HFFc6 (cell line): ENCODE data around the gene ITPR3. TPM values are rescaled to one million over a fixed set of nuclear protein-coding genes. Genes with fewer than 3 reads are reported as not detected.

Source experiments
- DNase-seq: peaks from one replicate; pipeline ENCODE4 v3.0.0-alpha.2; 2018
- H3K27ac Mint-ChIP-seq: 2 replicates; pipeline ENCODE4 v1.8.0; 2020; ENCODE audit warnings: mild to moderate bottlenecking, mixed read lengths
- H3K27me3 Mint-ChIP-seq: 2 replicates; pipeline ENCODE4 v1.8.0; 2021; ENCODE audit warnings: mild to moderate bottlenecking, moderate library complexity, mixed read lengths; ENCODE audit not compliant: insufficient read depth
- H3K36me3 Mint-ChIP-seq: 2 replicates; pipeline ENCODE4 v1.8.0; 2021; ENCODE audit warnings: low read depth, mixed read lengths
- H3K4me1 Mint-ChIP-seq: 2 replicates; pipeline ENCODE4 v1.8.0; 2020; ENCODE audit warnings: low read depth, mixed read lengths
- H3K4me3 Mint-ChIP-seq: 2 replicates; pipeline ENCODE4 v1.8.0; 2020; ENCODE audit warnings: mild to moderate bottlenecking, moderate library complexity, mixed read lengths
- H3K9me3 Mint-ChIP-seq: 2 replicates; pipeline ENCODE4 v1.8.0; 2020; ENCODE audit warnings: mild to moderate bottlenecking, mixed read lengths
- total RNA-seq, 6 experiments: library from RNA; stranded (reverse); fragmentation: NEBNext Ultra II Directional; extraction: Animal tissue kit (Norgen Biotek cat#: 25700); gene quantifications; 2 replicates in 1 of 6; 3 replicates in 5 of 6; pipeline ENCODE4 v1.2.3, GENCODE V29; 2021
- TF ChIP-seq, protein P1 (sequence below): fragments of 200-600 bp; sonication (generic); IDR thresholded peaks from 2 replicates; pipeline ENCODE4 v1.5.0; 2021; ENCODE audit warnings: antibody characterized with exemption, mild to moderate bottlenecking

Gene ITPR3
- total RNA-seq, 6 experiments from 2014 or later: 20.2 to 30.3 (median 26.9) TPM

DNA sequence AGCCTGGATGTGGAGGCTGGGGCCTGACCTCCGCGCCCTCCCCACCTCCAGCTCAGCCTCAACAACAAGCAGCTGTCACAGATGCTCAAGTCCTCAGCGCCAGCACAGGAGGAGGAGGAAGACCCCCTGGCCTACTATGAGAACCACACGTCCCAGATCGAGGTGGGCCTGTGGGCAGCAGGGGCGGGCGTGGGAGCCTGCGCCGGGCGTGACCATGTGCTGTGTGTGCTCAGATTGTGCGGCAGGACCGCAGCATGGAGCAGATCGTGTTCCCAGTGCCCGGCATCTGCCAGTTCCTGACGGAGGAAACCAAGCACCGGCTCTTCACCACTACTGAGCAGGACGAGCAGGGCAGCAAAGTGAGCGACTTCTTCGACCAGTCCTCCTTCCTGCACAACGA lies 66.9 kb downstream of the ITPR3 start:
- peaks cover 2% of the 10 kb centered on the region for H3K27me3 Mint-ChIP-seq
- H3K9me3 Mint-ChIP-seq: no peaks in the 10 kb centered on the region
- no peak for DNase-seq
- TF ChIP-seq, protein P1, sequence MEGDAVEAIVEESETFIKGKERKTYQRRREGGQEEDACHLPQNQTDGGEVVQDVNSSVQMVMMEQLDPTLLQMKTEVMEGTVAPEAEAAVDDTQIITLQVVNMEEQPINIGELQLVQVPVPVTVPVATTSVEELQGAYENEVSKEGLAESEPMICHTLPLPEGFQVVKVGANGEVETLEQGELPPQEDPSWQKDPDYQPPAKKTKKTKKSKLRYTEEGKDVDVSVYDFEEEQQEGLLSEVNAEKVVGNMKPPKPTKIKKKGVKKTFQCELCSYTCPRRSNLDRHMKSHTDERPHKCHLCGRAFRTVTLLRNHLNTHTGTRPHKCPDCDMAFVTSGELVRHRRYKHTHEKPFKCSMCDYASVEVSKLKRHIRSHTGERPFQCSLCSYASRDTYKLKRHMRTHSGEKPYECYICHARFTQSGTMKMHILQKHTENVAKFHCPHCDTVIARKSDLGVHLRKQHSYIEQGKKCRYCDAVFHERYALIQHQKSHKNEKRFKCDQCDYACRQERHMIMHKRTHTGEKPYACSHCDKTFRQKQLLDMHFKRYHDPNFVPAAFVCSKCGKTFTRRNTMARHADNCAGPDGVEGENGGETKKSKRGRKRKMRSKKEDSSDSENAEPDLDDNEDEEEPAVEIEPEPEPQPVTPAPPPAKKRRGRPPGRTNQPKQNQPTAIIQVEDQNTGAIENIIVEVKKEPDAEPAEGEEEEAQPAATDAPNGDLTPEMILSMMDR: no peak
- peaks cover 32% of the 10 kb centered on the region for H3K4me1 Mint-ChIP-seq
- H3K27ac Mint-ChIP-seq: no peak overlapping the region
- H3K36me3 Mint-ChIP-seq: peaks cover 29% of the 10 kb centered on the region
- no peak overlapping the region for H3K4me3 Mint-ChIP-seq

DNA sequence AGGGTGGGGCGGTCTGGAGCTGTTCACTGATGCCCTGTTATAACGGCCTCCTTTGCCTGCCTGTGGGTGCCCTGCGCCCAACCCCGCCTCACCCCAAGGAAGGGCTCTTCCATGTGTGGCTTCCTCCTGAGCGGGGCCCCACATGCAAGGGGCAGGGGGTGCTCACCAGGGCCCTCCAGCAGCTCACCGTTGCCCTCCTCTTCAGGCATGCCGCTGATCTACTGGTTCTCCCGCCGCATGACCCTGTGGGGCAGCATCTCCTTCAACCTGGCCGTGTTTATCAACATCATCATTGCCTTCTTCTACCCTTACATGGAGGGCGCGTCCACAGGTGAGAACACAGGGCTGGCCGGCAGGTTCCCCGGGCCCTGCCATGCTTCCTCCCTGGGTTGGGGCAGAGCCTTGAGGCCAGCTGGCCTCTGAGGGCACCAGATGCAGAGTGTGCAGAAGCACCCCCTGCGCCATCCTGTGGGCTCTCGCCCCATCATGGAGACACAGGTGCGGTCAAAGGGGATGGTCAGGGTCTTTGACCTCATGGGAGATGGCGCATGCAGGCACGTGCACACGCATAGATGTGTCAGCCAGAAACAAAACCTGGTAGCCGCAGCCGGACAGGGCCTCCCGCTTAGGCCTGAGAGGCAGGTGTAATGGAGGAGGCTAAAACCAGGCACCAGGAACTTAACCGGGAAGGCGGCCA lies 67.5 kb downstream of the ITPR3 start:
- no peaks in the 10 kb centered on the region for H3K9me3 Mint-ChIP-seq
- H3K4me1 Mint-ChIP-seq: peaks cover 38% of the 10 kb centered on the region
- no peak for DNase-seq
- peaks cover 29% of the 10 kb centered on the region for H3K36me3 Mint-ChIP-seq
- peaks cover 2% of the 10 kb centered on the region for H3K27me3 Mint-ChIP-seq
- H3K4me3 Mint-ChIP-seq: no peak overlapping the region
- TF ChIP-seq, protein P1: no peak
- no peak overlapping the region for H3K27ac Mint-ChIP-seq

DNA sequence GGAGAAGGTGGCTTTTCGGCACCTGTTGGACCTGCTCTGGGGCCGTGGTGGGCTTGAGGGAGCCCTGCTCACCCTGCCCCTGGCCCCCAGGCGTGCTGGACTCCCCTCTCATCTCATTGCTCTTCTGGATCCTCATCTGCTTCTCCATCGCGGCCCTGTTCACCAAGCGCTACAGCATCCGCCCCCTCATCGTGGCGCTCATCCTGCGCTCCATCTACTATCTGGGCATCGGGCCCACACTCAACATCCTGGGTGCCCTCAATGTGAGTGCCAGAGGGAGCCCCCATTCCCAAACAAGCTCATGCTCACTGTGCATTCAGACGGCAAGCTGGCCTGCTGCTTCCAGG lies 68.0 kb downstream of the ITPR3 start:
- DNase-seq: no peak
- Mint-ChIP-seq H3K27ac (no peak overlapping the region), H3K36me3 (peaks cover 29% of the 10 kb centered on the region), H3K4me3 (no peak overlapping the region), H3K4me1 (peaks cover 43% of the 10 kb centered on the region), H3K27me3 (peaks cover 2% of the 10 kb centered on the region), H3K9me3 (no peaks in the 10 kb centered on the region)
- TF ChIP-seq, protein P1: no peak

DNA sequence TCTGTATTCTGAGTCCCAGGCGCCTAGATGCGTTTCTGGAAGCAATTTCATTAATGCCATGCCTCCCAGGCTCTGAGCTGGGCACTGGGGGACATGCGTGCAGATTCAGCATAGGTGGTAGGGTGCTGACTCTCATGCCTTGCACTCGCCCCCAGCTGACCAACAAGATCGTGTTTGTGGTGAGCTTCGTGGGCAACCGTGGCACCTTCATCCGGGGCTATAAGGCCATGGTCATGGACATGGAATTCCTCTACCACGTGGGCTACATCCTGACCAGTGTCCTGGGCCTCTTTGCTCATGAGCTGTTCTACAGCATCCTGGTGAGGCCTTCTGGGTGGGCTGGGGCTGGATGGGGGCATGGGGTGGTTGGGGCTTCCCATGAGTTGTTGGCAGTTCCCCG lies 68.8 kb downstream of the ITPR3 start:
- DNase-seq: peak; percentile 11
- peak overlapping the region; percentile 23; the same call in 1 of the 2 replicates for H3K27ac Mint-ChIP-seq
- H3K27me3 Mint-ChIP-seq: peaks cover 2% of the 10 kb centered on the region
- H3K9me3 Mint-ChIP-seq: no peaks in the 10 kb centered on the region
- no peak overlapping the region for H3K4me3 Mint-ChIP-seq
- H3K36me3 Mint-ChIP-seq: peaks cover 29% of the 10 kb centered on the region
- TF ChIP-seq, protein P1: no peak
- peaks cover 51% of the 10 kb centered on the region for H3K4me1 Mint-ChIP-seq

- Mint-ChIP-seq H3K36me3 (peaks cover 29% of the 10 kb centered on the region), H3K9me3 (no peaks in the 10 kb centered on the region), H3K4me1 (peaks cover 55% of the 10 kb centered on the region), H3K4me3 (no peak overlapping the region), H3K27me3 (peaks cover 2% of the 10 kb centered on the region), H3K27ac (peak overlapping the region; percentile 43; the same call in 1 of the 2 replicates)
- DNase-seq: no peak
- TF ChIP-seq, protein P1: no peak
Observed at GRCh38 chr6:33690766-33691165, 69.6 kb downstream of the ITPR3 start.
